NCI-H1436 (cell line): ENCODE data around the gene TAT.
"Not testable (repeated sequence)": the region's sequence is repeated elsewhere in the genome, so short reads cannot be mapped to it uniquely, and the experiment has no call there.

Source experiments
- DNase-seq: peaks from one replicate; lab custom pipeline; 2025; lab: John Stamatoyannopoulos, UW

The TAT gene

GRCh38 chr16:71584543-71585317 is 7.8 kb upstream of the TAT start:
- DNase-seq: no peak

DNA sequence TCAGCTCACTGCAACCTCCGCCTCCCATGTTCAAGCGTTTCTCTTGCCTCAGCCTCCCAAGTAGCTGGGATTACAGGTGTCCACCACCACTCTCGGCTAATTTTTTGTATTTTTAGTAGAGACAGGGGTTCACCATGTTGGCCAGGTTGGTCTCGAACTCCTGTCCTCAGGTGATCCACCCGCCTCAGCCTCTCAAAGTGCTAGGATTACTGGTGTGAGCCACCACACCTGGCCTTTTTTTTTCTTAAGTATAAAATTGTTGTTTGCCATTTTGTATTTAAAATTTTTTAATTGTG is 5.6 kb upstream of the TAT start:
- DNase-seq: not testable (repeated sequence)

GRCh38 chr16:71574702-71575101 is 2.2 kb downstream of the TAT start:
- DNase-seq: no peak

DNA sequence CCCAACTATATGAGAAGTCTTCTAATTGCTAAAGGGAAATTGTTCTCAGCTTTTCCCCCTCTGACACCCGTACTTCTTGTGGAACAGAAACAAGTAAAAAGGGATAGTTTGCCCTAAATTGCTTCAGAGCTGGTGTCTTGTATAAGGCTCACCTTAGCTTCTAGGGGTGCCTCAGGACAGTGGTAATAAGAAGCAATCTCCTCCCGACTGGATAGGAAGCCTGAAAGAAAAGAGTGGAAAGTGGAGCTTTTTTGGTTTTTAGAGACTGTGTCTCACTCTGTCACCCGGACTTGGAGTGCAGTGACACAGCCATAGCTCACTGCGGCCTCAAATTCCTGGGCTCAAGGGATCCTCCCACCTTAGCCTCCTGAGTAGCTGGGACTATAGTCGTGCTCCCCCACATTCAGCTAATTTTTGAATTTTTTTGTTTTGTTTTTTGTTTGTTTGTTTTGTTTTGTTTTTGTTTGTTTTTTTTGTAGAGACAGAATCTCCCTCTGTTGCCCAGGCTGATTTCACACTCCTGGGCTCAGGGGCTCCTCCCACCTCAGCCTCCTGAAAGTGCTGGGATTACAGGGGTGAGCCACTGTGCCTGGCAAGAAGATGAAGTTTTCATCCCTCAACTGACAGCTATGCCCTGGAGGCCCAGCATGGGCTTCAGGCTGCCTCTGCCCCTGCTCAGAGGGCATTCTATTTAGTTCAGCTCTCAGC is 3.4 kb downstream of the TAT start:
- no peak for DNase-seq

DNA sequence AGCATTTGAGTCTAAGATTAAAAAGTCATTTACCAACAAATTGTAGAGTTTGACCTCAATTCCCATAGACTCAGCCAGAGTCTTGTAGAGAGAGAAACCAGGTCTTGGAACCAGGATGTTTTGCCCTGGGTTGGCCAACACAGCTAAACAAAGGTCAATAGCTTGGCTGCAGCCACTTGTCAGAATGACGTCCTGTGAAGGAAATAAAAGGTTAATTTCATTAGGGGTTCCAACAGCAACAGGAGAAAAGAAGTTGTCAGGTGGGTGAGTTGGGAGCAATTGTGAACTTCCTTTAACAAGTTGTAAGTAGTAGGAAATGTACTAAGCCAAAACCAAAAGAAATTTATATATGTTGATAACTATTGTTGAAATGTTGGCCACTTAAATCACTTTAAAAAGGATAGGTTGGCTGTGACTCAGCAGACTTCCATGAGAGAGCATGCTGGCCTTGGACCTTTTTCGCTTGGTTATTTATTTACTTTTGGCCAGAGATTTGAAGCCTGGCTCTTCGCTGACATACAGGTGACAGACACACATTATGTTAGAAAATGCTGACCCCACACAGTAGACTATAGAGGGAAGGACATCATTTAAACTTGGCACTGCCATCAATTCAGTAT is 4.3 kb downstream of the TAT start:
- DNase-seq: no peak

DNA sequence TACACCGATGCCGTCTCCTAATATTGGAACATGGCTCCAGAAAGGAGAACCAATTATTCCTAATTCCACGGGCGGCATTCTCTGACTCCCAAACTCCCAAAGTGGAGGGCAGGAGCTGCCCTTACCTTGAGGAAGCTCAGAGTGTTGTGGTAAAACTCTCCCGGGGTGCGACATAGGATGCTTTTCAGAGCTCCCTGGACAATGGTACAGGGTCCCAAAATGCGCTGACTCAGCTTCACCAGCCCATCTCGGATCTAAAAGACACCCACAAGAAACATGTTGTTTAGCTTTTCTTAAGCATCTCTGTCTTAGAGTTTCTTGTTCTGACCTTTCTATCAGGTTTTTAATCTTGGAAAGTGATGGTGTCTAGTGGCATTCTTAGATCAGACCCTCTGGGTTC is 6.7 kb downstream of the TAT start:
- DNase-seq: no peak

DNA sequence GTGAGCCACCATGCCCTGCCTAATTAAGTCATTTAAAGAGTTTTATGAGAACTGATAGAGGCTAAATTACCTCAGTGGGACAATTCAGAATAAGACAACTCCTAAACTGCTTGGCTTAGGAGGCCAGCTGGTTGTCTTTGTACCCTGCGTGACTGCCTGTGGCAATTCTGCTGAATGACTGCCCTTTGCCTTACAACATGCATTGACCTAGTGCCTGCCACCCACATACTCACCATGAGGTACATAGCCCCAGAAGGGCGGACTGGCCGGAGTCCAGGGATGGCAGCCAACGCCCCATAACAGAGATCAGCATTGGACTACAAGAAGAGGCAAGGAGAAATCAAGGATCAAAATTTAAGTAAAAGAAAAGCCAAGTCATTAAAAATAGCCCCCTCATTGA is 7.3 kb downstream of the TAT start:
- no peak for DNase-seq

DNA sequence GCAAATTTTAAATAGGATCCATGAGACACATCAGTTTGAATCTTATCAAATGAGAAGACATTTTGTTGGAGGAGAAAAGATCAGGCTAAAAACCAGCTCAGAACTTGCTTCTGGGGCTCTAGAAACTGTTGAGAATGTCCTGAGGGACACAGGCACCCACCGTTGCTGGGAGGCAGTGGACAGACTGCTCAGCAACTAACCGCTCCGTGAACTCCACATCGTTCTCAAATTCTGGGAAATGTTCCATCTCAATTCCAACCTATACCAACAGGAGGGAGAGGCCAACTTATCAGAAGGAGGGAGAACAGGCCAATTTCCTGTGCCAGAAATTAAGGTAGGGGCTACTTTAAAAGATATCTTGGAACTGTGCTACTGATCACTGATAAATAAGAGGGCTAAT is 8.3 kb downstream of the TAT start:
- no peak for DNase-seq

DNA sequence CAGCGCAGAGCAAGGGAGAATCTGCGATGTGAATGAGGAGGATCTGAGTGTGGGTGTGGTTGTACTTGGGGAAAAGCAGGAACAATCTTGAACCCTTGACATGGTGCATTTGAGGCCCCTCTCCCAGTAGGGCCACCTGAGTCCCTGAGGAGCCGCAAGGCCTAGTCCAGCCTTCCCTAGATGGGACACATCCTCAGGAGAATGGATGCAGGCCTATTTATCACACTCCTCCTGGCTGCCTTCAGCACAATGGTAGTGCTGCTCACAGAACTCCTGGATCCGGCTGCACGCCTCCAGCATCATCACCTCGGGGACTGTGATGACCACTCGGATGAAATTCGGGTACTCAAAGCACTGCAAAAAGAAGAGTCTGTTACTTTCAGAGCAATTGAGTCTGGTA is 9.0 kb downstream of the TAT start:
- DNase-seq: no peak

- no peak for DNase-seq
These were observed 10.8 kb downstream of the TAT start for GRCh38 chr16:71565812-71566700.

- DNase-seq: no peak
These were observed 12.4 kb downstream of the TAT start for GRCh38 chr16:71564335-71564967.

DNA sequence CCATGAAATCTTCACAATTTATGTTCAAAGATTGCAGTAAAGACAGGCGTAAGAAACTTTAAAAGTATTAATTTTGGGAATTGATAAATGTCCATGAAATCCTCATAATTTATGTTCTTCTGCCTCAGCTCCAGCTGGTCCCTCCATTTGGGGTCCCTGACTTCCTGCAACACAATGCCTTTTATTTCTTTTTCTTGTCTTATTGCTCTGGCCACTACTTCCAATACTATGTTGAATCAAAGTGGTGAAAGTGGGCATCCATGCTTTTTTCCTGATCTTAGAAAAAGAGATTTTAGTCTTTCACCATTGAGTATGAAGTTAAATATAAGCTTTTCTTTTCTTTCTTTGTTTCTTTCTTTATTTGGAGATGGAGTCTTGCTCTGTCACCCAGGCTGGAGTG is 14.3 kb downstream of the TAT start:
- DNase-seq: no peak

DNA sequence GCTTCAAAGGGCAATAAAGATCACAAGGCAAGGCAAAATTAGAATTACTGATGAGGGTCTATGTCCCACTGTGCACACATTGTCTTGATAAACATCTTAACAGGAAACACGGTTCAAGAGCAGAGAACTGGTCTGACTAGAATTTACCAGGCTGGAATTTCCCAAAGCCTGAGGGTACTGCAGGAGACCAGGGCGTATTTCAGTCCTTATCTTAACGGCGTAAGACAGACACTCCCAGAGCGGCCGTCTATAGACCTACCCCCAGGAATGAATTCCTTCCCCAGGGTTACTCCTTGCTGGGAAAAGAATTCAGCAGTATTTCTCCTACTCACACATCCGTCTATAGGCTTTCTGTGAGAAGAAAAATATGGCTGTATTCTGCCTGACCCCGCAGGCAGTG is 15.0 kb downstream of the TAT start:
- DNase-seq: not testable (repeated sequence)

DNA sequence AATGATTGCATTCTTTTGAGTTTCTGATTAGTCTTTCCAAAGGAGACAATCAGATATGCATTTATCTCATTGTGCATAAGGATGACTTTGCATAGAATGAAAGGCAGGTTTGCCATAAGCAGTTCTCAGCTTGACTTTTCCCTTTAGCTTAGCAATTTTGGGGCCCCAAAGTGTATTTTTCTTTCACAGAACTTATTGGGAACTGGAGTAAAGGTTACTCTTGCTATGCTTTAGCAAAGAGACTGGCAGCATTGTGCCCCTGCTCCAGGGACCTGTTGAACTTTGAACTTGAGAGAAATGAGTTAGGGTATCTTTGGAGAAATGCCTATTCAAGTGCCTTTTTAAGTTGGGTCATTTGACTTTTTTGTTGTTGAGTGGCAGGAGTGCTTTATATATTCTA is 17.0 kb downstream of the TAT start:
- DNase-seq: no peak

DNA sequence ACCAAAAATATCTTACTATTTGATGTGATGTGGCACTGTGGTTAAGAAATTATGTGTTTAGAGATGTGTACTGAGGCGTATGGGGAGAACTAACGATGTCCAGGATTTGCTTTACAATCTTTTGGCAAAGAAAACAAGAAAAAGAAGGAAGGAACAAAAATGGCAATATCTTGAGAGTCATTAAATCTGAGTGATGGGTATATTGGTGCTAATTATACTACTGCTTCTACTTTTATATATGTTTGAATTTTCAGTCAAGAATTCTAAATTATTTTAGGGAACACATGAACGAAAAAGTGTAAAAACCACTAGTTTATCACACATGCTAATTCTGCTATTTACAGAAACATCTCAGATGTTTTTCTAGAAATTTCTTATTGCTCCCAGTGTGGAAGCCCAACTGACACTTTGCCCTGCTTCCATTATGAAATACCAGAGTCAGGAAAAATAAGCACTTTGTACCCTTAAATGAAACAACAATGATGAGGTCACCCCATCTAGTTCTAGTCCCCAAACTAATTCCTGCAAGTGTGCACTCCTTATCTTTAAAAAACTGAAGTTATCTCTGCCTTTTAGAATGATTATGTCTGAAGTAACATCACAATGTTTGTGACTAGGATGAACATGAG is 18.8 kb downstream of the TAT start:
- no peak for DNase-seq

GRCh38 chr16:71557299-71557698 is 19.6 kb downstream of the TAT start:
- DNase-seq: no peak

DNA sequence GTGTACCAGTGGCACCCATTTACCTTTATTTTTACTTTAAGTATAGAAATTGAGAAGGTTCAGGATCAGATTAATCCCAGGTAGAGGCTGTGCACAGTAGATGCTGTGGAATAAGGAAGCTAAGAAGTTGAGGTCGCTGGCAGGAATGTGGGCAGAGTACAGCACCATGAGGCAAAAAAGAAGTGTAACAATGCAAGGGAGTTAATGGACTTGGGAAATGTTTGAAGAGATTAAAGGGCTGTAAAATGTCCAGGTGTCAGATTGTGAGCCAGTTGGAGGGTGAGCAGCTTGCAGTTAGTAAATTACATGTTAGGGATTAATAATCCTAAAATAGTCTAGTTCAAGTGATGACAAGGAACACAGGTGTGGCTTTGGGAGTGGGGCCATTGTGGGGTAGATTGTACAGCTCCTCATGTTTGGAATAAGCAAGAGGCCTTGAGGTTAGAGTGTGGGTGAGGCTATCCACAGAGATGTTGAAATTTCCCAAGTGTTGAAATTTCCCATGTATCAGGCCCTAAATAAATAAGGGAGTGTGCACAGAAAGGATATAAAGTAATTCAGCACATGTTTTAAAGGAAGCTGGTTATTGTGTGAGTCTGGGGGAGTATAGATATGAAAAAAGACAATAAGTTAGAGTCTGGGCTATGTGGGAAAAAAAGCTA is 21.5 kb downstream of the TAT start:
- DNase-seq: no peak

DNA sequence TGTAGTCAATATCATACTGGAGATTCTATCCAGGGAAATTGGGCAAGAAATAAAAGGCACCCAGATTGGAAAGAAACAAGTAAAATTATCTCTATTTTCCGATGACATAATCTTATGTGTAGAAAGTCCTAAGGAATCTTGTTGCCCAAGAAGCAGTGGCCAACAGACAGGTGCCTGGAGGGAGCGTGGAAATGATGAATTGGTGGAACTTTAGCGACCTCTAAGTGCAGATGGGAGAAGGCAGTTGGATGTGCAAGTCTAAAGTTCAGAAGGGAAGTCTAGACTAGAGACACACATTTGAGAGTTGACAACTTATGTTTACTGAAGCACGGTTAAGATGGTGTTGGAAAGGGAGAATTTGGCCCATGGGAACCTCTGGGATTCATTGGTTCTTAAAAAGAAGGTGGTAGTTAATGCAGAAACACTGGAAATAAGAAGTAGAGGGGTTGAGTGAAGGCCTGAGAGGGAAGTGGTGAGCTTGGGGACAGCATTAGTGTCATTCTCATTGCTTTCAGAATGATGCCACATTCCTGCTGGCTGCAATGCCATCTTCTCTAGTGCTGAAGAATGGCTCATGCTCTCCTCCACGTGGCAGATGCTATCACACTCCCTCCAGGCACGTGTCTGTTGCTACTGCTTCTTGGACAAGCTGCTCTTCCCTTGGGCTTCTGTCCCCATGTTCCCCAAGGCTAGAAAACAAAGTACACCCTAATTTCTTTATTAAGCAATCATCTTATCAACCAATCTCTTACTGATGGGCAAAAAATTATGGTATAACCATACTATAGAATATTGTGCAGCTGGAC is 24.0 kb downstream of the TAT start:
- DNase-seq: no peak

GRCh38 chr16:71547168-71547567 is 29.7 kb downstream of the TAT start:
- no peak for DNase-seq

DNA sequence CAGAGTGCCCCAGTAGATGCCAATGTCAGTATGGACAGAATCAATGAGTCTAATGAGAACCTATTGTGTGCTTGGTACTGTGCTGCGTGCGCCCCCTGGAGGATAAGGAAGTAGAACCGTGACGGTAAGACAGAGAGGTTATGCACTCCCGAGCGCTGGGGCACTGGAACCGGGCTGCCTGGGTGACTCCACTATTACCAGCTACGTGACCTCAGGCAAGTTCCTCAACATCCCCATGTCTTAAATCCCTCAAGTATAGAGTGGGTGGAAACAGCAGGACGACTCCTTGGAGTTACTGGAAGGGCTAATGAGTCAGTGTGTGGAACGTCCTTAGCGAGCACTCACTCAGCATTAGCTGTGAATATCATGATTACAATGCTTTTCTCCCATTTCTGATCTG is 34.5 kb downstream of the TAT start:
- DNase-seq: no peak
